Neural progenitor cell (in vitro differentiated cells): ENCODE measurements around the gene PGAM2.

ENCODE experiments used
- EZH2 ChIP-seq: fragments of 200-600 bp; sonication (generic); IDR thresholded peaks from 2 replicates; pipeline ENCODE4 v1.6.1; 2017; ENCODE audit warnings: antibody characterized with exemption, mild to moderate bottlenecking, moderate library complexity
- EZH2phosphoT487 ChIP-seq: fragments of 200-600 bp; sonication (generic); IDR thresholded peaks from 2 replicates; pipeline ENCODE4 v1.6.1; 2017; ENCODE audit warnings: antibody characterized with exemption
- TF ChIP-seq, protein P1 (sequence below): fragments of 200-600 bp; sonication (generic); IDR thresholded peaks from 2 replicates; pipeline ENCODE4 v1.5.1; 2017; ENCODE audit warnings: antibody characterized with exemption, mild to moderate bottlenecking

- TF ChIP-seq, protein P1, sequence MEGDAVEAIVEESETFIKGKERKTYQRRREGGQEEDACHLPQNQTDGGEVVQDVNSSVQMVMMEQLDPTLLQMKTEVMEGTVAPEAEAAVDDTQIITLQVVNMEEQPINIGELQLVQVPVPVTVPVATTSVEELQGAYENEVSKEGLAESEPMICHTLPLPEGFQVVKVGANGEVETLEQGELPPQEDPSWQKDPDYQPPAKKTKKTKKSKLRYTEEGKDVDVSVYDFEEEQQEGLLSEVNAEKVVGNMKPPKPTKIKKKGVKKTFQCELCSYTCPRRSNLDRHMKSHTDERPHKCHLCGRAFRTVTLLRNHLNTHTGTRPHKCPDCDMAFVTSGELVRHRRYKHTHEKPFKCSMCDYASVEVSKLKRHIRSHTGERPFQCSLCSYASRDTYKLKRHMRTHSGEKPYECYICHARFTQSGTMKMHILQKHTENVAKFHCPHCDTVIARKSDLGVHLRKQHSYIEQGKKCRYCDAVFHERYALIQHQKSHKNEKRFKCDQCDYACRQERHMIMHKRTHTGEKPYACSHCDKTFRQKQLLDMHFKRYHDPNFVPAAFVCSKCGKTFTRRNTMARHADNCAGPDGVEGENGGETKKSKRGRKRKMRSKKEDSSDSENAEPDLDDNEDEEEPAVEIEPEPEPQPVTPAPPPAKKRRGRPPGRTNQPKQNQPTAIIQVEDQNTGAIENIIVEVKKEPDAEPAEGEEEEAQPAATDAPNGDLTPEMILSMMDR = no peak
- TF ChIP-seq EZH2phosphoT487 (no peak), EZH2 (no peak)
Observed at GRCh38 chr7:44112997-44113763, 47.8 kb upstream of the PGAM2 start.
